Right cardiac atrium (tissue), 5 donors: Measurements from ENCODE around the gene GTF2I. TPM values are rescaled to one million over a fixed set of nuclear protein-coding genes. Genes with fewer than 3 reads are reported as not detected.
A peak's percentile ranks its signal among the peaks of the same experiment; 100 is the strongest.
"Not testable (repeated sequence)": the region's sequence is repeated elsewhere in the genome, so short reads cannot be mapped to it uniquely, and the experiment has no call there.

ENCODE experiments used
- ATAC-seq, 2 donors: fragments of 200-7000 bp; cut with Tn5 transposase; one replicate each; pipeline versions ENCODE4 v1.8.0 to v1.9.1; 2020; ENCODE audit warnings: moderate library complexity in 2 of 2, mild to moderate bottlenecking in 1 of 2
- DNase-seq, 3 donors: peaks; one replicate each; pipeline ENCODE4 v3.0.0-alpha.2; 2020
- H3K27ac ChIP-seq: one replicate; pipeline ENCODE4 v1.5.1; 2013; ENCODE audit warnings: mild to moderate bottlenecking, low read length, control low read depth, moderate library complexity
- H3K27me3 ChIP-seq: one replicate; pipeline ENCODE4 v1.6.1; 2013; ENCODE audit not compliant: control insufficient read depth, insufficient read depth
- H3K4me1 ChIP-seq: one replicate; pipeline ENCODE4 v1.6.1; 2013; ENCODE audit warnings: low read length; ENCODE audit not compliant: control insufficient read depth, insufficient read depth
- H3K4me3 ChIP-seq: one replicate; pipeline ENCODE4 v1.5.1; 2013; ENCODE audit warnings: low read length, control low read depth
- H3K9me3 ChIP-seq: one replicate; pipeline ENCODE4 v1.6.1; 2013; ENCODE audit warnings: low read length; ENCODE audit not compliant: control insufficient read depth
- WGBS: extraction: QIAGEN DNeasy Blood & Tissue Kit; methylation state at CpG from one replicate; pipeline ENCODE4 v1.1.7; 2013; 5-methylcytosine and 5-hydroxymethylcytosine counted together
- intact Hi-C, 4 donors: fragments of 100-400 bp; cut with DNase I; formaldehyde crosslinking; loops; one replicate each; pipeline versions ENCODE4 v1.11.0 to v1.14.0; 2022 to 2023
- polyA plus RNA-seq: library from polyadenylated mRNA; stranded (reverse); fragments of 200-250 nt; gene quantifications from one replicate; pipeline ENCODE4 v1.2.3, GENCODE V29; 2013
- total RNA-seq, 4 donors: library from RNA; stranded (reverse); fragmentation: NEBNext Ultra II Directional; extraction: Animal tissue kit (Norgen Biotek cat#: 25700); gene quantifications; one replicate each; pipeline ENCODE4 v1.2.1, GENCODE V29; 2021
- donor health status: healthy with polysubstance abuse.
- donor health status: DM: no; HTN: yes; CAD: no.
- donor health status: DM: no; HTN: no; CAD: no.
- donor health status: DM: no; HTN: yes; CAD: no; lungs with severe emphysema.
- donor health status: DM: yes; HTN: yes; CAD: no.

Gene GTF2I
- total and polyA plus RNA-seq, 5 donors: 34.9 to 162 (median 137) TPM

DNA sequence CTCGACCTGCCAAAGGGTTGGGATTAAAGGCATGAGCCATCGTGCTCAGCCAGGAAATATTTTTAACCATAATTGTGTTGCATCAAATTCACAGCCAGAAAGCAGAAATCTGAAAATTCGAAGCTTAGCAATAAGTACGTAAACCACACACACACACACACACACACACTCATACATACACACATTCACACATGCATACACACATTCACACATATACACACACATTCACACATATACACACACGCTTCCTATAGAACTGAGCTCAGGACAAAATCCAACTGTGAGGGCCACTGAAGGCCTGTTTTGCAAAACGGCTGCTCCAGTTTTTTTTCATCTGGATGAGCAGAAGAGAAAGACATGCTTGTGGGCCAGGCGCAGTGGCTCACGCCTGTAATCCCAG lies 25.0 kb upstream of the GTF2I start:
- H3K9me3 ChIP-seq: no peaks in the 10 kb centered on the region
- no peaks in the 10 kb centered on the region for H3K27me3 ChIP-seq
- WGBS: 72% methylated on average over 8 of the region's 8 CpGs
- no peak overlapping the region for H3K4me3 ChIP-seq
- peaks cover 2% of the 10 kb centered on the region for H3K4me1 ChIP-seq
- DNase-seq (no peak), ATAC-seq (no peak)
- intact Hi-C loops: no loop called here
- no peak overlapping the region for H3K27ac ChIP-seq

DNA sequence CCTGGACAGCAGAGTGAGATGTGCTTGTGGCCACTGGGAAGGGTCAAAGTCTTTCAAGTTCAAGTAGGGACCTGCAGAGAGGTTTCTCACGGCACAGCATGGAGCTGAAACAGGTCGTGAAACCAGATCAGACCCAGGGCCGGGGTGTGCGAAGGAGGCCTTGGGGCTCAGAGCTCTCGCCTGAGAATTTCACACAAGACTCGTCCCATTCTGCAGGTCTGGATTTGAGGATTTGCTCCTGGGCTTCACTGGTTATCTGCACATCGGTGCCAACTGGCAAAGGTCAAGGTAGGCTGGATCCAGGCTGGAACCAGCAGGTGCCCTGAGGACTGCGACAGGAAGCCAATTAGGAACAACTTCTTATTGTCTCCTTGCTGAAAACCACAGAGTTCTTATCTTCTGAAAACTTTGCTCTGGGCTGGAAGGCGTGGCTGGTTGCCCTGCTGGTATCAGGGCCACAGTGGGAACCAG lies 24.0 kb upstream of the GTF2I start:
- Histone ChIP-seq H3K4me1 (peaks cover 2% of the 10 kb centered on the region), H3K27ac (no peak overlapping the region), H3K9me3 (no peaks in the 10 kb centered on the region), H3K27me3 (no peaks in the 10 kb centered on the region), H3K4me3 (no peak overlapping the region)
- 89% methylated on average over 9 of the region's 9 CpGs for WGBS
- DNase-seq (peak in 1 of 3 donors; percentile 21), ATAC-seq (no peak)
- intact Hi-C loops: no loop called here

DNA sequence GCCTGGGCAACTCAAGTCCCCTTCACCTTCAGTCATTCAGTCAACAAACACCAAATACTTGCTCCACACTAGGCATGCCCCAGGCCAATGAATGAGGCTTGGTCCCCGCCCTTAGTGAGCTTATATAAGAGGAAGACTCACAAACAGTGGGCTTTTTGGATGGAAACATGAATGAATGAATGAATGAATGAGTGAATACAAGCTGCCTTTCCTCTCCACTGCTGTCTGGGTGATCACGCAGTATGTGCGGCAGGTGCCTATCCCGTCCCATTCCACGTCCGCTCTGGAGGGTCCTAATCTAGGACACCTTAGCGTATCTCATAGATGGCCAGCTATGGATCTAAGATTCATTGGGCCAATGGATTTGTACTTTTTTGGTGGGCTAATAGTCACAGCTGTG lies 19.8 kb upstream of the GTF2I start:
- intact Hi-C loops: no loop called here
- H3K4me1 ChIP-seq: peaks cover 2% of the 10 kb centered on the region
- H3K27me3 ChIP-seq: no peaks in the 10 kb centered on the region
- peak in 1 of 2 donors; percentile 32 for ATAC-seq
- no peak overlapping the region for H3K4me3 ChIP-seq
- 96% methylated on average over 7 of the region's 7 CpGs for WGBS
- no peak overlapping the region for H3K27ac ChIP-seq
- peak in 1 of 3 donors; percentile 4 for DNase-seq
- H3K9me3 ChIP-seq: no peaks in the 10 kb centered on the region

DNA sequence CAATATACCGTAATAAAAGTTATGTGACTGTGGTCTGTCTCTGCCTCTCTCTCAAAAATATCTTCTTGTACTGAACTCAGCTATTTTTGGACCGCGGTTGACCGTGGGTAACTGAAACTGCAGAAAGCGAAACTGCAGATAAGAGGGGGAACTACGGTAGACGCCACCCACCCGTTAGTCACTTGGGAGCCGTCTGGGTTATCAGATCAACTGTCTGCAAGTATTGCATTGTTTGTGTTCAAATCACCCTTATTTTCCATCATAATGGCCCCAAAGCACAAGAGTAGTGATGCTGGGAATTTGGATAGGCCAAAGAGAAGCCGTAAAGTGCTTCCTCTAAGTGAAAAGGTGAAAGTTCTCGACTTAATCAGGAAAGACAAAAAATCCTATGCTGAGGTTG lies 7.5 kb upstream of the GTF2I start:
- ATAC-seq (peak; percentile 78 to 92), DNase-seq (peak; percentile 41 to 75 (median 66))
- H3K4me1 ChIP-seq, H3K27me3 ChIP-seq, H3K9me3 ChIP-seq: not testable (repeated sequence)
- 2% methylated on average over 10 of the region's 11 CpGs for WGBS
- Histone ChIP-seq H3K4me3 (peak overlapping the region; percentile 48), H3K27ac (peak overlapping the region; percentile 47)
- intact Hi-C loops: loop anchor here in 2 of 4 donors (10.0 kb wide), 2 partner anchors 195 to 235 kb away; partner anchors contain the start of gene GTF2IRD1 (in 1 of the 2)

DNA sequence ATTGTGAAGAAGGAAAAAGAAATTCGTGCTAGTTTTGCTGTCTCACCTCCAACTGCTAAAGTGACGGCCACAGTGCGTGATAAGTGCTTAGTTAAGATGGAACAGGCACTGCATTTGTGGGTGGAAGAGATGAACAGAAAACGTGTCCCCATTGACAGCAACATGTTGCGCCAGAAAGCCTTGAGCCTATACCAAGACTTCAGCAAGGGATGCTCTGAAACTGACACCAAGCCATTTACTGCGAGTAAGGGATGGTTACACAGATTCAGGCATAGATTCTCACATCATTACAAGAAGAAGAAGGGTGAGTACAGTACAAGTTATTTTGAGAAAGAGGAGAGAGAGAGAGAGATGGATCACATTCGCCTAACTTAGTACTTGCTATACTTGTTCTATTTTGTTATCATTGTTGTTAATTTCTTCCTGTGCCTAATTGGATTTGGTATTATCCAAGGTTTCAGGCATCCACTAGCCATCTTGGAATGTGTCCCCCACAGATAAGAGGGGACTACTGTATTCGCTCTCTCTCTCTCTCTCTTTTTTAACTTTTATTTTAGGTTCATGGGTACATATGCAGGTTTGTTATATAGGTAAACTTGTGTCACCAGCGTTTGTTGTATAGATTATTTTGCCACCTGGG lies 6.9 kb upstream of the GTF2I start:
- H3K9me3 ChIP-seq, H3K27me3 ChIP-seq, H3K4me1 ChIP-seq, H3K27ac ChIP-seq, H3K4me3 ChIP-seq: not testable (repeated sequence)
- 36% methylated on average over 8 of the region's 9 CpGs for WGBS
- peak in 1 of 2 donors; percentile 30 for ATAC-seq
- intact Hi-C loops: loop anchor here in 2 of 4 donors (10.0 kb wide), 2 partner anchors 196 to 236 kb away; partner anchors contain the start of gene GTF2IRD1 (in 1 of the 2)
- peak in 1 of 3 donors; percentile 1 for DNase-seq

DNA sequence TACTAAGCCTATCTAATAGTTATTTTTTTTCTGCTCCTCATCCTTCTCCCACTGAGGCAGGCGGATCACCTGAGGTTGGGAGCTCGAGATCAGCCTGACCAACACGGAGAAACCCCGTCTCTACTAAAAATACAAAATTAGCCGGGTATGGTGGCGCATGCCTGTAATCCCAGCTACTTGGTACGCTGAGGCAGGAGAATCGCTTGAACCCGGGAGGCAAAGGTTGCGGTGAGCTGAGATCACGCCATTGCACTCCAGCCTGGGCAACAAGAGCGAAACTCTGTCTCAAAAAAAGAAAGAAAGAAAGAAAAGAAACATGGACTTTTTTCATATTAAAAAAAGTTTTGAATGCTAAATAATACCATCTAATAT lies 6.4 kb upstream of the GTF2I start:
- H3K27me3 ChIP-seq, H3K9me3 ChIP-seq, H3K4me3 ChIP-seq, ATAC-seq, H3K4me1 ChIP-seq, H3K27ac ChIP-seq: not testable (repeated sequence)
- peak in 1 of 3 donors; percentile 14 for DNase-seq
- intact Hi-C loops: loop anchor here in 2 of 4 donors (10.0 kb wide), 2 partner anchors 196 to 236 kb away; partner anchors contain the start of gene GTF2IRD1 (in 1 of the 2)
- 93% methylated on average over 12 of the region's 12 CpGs for WGBS

DNA sequence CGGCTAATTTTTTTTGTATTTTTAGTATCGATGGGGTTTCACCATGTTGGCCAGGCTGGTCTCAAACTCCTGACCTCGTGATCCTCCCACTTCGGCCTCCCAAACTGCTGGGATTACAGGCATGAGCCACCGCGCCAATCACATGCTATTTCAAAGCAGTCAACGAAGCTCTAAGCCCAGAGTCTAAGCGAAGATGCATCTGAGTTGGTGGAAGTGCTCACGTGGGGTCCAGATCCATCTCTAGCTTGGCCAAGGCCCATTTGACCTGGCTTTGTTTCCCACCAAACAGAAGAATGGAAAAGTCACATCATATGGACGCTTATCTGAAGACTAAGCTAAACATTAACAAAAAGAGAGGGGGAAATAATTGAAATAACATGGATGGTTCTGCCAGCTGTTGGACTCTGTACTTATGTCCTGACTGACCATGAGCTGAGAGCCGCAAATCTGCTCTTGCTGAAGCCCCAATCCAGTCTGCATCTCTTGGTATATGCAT lies 3.8 kb upstream of the GTF2I start:
- ATAC-seq: no peak
- WGBS: 94% methylated on average over 11 of the region's 11 CpGs
- intact Hi-C loops: loop anchor here in 2 of 4 donors (10.0 kb wide), 2 partner anchors 199 to 239 kb away; partner anchors contain the start of gene GTF2IRD1 (in 1 of the 2)

DNA sequence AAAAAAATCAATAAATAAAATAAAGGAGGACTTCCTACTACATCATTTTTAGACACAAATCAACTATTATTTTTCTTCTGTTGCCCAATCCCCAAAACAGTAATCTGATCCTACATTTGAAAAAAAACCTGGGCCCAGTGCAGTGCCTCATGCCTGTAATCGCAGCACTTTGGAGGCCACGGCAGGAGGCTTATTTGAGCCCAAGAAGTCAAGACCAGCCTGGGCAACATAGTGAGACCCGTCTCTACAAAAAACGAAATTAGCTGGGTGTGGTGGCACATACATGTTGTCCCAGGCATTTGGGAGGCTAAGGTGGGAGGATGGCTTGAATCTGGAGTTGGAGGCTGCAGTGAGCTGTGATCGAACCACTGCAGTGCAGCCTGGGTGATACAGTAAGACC lies 2.7 kb upstream of the GTF2I start:
- H3K4me1 ChIP-seq: peaks cover 10% of the 10 kb centered on the region
- H3K9me3 ChIP-seq: no peaks in the 10 kb centered on the region
- H3K27ac ChIP-seq: no peak overlapping the region
- H3K27me3 ChIP-seq: no peaks in the 10 kb centered on the region
- H3K4me3 ChIP-seq: no peak overlapping the region
- ATAC-seq (no peak), DNase-seq (peak in 1 of 3 donors; percentile 2)
- 95% methylated on average over 5 of the region's 5 CpGs for WGBS
- intact Hi-C loops: loop anchor here in 2 of 4 donors (10.0 kb wide), 2 partner anchors 200 to 240 kb away; partner anchors contain the start of gene GTF2IRD1 (in 1 of the 2)

More for the DNA sequence above, 3.8 kb upstream of the GTF2I start:
- Histone ChIP-seq H3K4me1 (peaks cover 2% of the 10 kb centered on the region), H3K4me3 (no peak overlapping the region), H3K27ac (no peak overlapping the region), H3K9me3 (no peaks in the 10 kb centered on the region), H3K27me3 (no peaks in the 10 kb centered on the region)
- no peak for DNase-seq

DNA sequence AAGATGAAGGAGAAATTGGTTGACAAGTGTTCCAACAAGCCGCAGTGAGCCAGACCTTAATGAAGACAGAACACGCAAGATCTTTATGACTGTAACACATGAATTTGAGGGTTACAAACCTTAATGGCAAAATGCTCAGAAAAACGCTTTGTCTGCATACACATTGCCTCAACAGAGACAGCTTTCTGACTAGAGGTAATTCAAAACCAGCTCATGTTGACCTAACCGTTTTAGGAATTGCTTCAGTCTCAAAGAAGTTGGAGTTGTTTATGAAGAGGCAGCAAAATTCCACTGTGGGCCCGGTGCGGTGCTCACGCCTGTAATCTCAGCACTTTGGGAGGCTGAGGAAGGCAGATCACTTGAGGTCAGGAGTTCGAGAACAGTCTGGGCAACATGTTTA lies 2.2 kb upstream of the GTF2I start:
- H3K27ac ChIP-seq: no peak overlapping the region
- DNase-seq (no peak), ATAC-seq (no peak)
- H3K4me1 ChIP-seq: peaks cover 13% of the 10 kb centered on the region
- no peaks in the 10 kb centered on the region for H3K9me3 ChIP-seq
- H3K4me3 ChIP-seq: no peak overlapping the region
- intact Hi-C loops: loop anchor here in 2 of 4 donors (10.0 kb wide), 2 partner anchors 201 to 241 kb away; partner anchors contain the start of gene GTF2IRD1 (in 1 of the 2)
- H3K27me3 ChIP-seq: no peaks in the 10 kb centered on the region
- WGBS: 75% methylated on average over 8 of the region's 8 CpGs

DNA sequence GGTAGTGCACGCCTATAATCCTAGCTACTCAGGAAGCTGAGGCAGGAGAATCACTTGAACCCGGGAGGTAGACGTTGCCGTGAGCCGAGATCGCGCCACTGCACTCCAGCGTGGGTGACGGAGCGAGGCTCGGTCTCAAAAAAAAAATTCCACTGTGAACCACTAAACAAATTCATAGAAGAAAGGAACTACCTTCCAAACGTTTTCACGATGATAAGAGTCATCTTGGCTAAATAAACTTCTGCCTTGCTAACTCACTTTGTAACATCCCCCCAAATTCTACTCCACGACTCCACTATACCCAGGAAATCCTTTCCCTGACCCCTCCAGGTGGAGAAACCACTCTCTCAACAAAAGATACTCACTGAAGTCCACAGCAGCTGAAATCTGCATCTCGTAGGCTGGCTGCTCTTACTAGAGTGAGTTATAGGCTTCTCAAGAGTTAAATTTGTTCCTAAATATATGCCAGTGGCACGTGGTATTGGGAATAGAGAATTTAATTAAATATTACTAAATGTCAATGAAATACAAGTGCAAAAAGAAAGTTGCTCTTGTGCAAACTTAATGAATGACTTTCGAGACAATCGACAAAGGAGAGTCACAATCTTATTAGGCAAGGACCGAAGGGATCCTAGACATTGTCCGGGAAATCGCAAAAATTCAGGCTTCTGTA lies 1.6 kb upstream of the GTF2I start:
- WGBS: 37% methylated on average over 21 of the region's 21 CpGs
- H3K27me3 ChIP-seq: no peaks in the 10 kb centered on the region
- DNase-seq: no peak
- no peaks in the 10 kb centered on the region for H3K9me3 ChIP-seq
- peaks cover 15% of the 10 kb centered on the region for H3K4me1 ChIP-seq
- intact Hi-C loops: loop anchor here in 2 of 4 donors (10.0 kb wide), 2 partner anchors 201 to 241 kb away; partner anchors contain the start of gene GTF2IRD1 (in 1 of the 2)
- H3K27ac ChIP-seq: peak overlapping the region; percentile 87
- ATAC-seq: no peak
- H3K4me3 ChIP-seq: peak overlapping the region; percentile 78

DNA sequence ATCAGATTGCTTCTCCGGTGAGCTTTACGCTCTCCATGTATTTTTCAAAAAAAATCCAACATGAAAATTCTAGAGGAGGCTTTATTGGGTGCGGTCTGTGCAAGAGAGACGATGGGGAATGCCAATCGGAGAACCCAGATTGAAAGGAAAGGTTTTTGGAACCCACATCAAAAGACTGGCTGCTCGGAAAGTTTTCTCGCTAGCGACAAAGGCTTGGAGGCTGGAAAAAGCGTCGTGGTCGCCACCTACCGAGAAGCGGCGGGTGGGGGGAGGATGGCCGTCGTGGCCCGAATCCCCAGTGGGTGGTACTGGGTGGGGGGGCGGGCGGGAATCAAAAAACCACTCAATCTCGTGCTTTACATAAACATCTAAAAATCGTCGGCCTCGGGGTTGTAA lies 1.1 kb upstream of the GTF2I start:
- Histone ChIP-seq H3K27me3 (no peaks in the 10 kb centered on the region), H3K9me3 (no peaks in the 10 kb centered on the region), H3K4me3 (peak overlapping the region; percentile 78), H3K27ac (peak overlapping the region; percentile 97), H3K4me1 (peaks cover 20% of the 10 kb centered on the region)
- ATAC-seq: peak; percentile 35 to 46
- WGBS: under 1% methylated on average over 23 of the region's 23 CpGs
- intact Hi-C loops: loop anchor here in 2 of 4 donors (10.0 kb wide), 2 partner anchors 202 to 242 kb away; partner anchors contain the start of gene GTF2IRD1 (in 1 of the 2)
- DNase-seq: peak; percentile 52 to 85 (median 85)
